Kidney (tissue), 14 donors: ENCODE results near the gene RSBN1L. TPM values are rescaled to one million over a fixed set of nuclear protein-coding genes. Genes with fewer than 3 reads are reported as not detected.

Experiments
- DNase-seq, 5 donors: peaks; one replicate each; pipeline ENCODE4 v3.0.0-alpha.2; 2013 to 2020
- FAIRE-seq: peaks from 2 replicates; lab custom pipeline; 2012; peaks lifted over from hg19 to GRCh38; lab: Jason Lieb, UNC
- H3K27ac ChIP-seq, 2 donors: one replicate each; pipeline ENCODE4 v1.7.0; 2013; ENCODE audit warnings: low read depth in 2 of 2, low read length in 2 of 2, inconsistent platforms in 1 of 2
- H3K27me3 ChIP-seq: one replicate; pipeline ENCODE4 v1.7.1; 2013; ENCODE audit warnings: low read length, inconsistent platforms; ENCODE audit not compliant: control insufficient read depth, insufficient read depth
- H3K36me3 ChIP-seq, 3 donors: one replicate each; pipeline versions ENCODE4 v1.7.0 to v1.7.1; 2013; ENCODE audit warnings: low read length in 3 of 3, control low read depth in 1 of 3, inconsistent platforms in 1 of 3; ENCODE audit not compliant: insufficient read depth in 3 of 3, control insufficient read depth in 2 of 3
- H3K4me1 ChIP-seq, 3 donors: one replicate each; pipeline versions ENCODE4 v1.7.0 to v1.7.1; 2013; ENCODE audit warnings: low read length in 3 of 3, inconsistent platforms in 1 of 3, low read depth in 1 of 3; ENCODE audit not compliant: control insufficient read depth in 2 of 3, insufficient read depth in 2 of 3
- H3K4me3 ChIP-seq, 3 donors: one replicate each; pipeline versions ENCODE4 v1.7.0 to v1.8.1; 2013; ENCODE audit warnings: low read length in 3 of 3, control low read depth in 1 of 3, inconsistent platforms in 1 of 3
- H3K9ac ChIP-seq, 3 donors: one replicate each; pipeline versions ENCODE4 v1.7.0 to v1.7.1; 2013; ENCODE audit warnings: low read length in 3 of 3, control low read depth in 1 of 3, inconsistent platforms in 1 of 3
- H3K9me3 ChIP-seq, 3 donors: one replicate each; pipeline versions ENCODE4 v1.7.0 to v1.7.1; 2013; ENCODE audit warnings: low read length in 3 of 3, control low read depth in 1 of 3, inconsistent platforms in 1 of 3; ENCODE audit not compliant: control insufficient read depth in 2 of 3, insufficient read depth in 1 of 3
- intact Hi-C: fragments of 100-400 bp; cut with DNase I; formaldehyde crosslinking; loops from one replicate; pipeline ENCODE4 v1.11.1; 2022
- polyA plus RNA-seq: library from polyadenylated mRNA; stranded (reverse); fragments of 350-450 nt; fragmentation: Illumina TruSeq; extraction: RNeasy Lipid Tissue Mini Kit (QIAGEN cat#74804); gene quantifications from one replicate; pipeline ENCODE4 v1.2.3, GENCODE V29; 2014; ENCODE audit warnings: low read depth, low replicate concordance; ENCODE audit not compliant: insufficient read depth
- total RNA-seq: library from RNA; stranded (reverse); fragmentation: NEBNext Ultra II Directional; extraction: Animal tissue kit (Norgen Biotek cat#: 25700); gene quantifications from one replicate; pipeline ENCODE4 v1.2.1, GENCODE V29; 2021
- TF ChIP-seq, protein P1 (sequence below): IDR thresholded peaks from 3 replicates; pipeline ENCODE4 v1.5.1; 2012; ENCODE audit warnings: mild to moderate bottlenecking, moderate library complexity, borderline replicate concordance; ENCODE audit not compliant: insufficient read depth; ENCODE audit errors: extremely low read depth
- donor health status: control.
- donor health status: control.
- donor health status: control.
- donor health status: control.
- donor health status: control.
- donor health status: DM: yes; HTN: yes; CAD: no.
- donor health status: Normal renal cell carcinoma (clear cell type).

Gene RSBN1L
- total and polyA plus RNA-seq, 2 donors from 2014 or later, result 7.3 to 18.0 TPM

DNA sequence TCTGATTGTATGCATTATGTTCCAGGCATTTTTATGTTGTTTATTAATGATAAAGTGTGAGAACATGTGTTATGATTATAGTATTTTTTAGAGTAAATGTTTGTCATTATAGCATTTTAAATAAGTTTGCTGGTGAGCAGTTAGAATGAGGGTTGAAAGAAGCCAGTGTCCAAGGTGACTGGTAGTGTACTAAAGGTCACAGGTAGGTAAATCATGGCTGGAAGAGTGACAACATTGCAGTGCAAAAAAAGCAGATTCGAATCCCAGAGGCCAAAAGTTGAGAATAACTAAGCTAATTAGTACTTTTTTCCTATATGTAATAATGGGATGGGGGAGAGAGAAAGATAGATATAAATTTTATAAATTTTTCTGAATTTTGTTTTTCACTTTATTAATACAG lies 44.0 kb downstream of the RSBN1L start:
- no peak for FAIRE-seq
- DNase-seq, result no peak
- TF ChIP-seq, protein P1, sequence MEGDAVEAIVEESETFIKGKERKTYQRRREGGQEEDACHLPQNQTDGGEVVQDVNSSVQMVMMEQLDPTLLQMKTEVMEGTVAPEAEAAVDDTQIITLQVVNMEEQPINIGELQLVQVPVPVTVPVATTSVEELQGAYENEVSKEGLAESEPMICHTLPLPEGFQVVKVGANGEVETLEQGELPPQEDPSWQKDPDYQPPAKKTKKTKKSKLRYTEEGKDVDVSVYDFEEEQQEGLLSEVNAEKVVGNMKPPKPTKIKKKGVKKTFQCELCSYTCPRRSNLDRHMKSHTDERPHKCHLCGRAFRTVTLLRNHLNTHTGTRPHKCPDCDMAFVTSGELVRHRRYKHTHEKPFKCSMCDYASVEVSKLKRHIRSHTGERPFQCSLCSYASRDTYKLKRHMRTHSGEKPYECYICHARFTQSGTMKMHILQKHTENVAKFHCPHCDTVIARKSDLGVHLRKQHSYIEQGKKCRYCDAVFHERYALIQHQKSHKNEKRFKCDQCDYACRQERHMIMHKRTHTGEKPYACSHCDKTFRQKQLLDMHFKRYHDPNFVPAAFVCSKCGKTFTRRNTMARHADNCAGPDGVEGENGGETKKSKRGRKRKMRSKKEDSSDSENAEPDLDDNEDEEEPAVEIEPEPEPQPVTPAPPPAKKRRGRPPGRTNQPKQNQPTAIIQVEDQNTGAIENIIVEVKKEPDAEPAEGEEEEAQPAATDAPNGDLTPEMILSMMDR, result no peak
- no peak overlapping the region for H3K27ac ChIP-seq
- no peaks in the 10 kb centered on the region for H3K9me3 ChIP-seq
- no peak overlapping the region for H3K9ac ChIP-seq
- no peaks in the 10 kb centered on the region for H3K4me1 ChIP-seq
- no peaks in the 10 kb centered on the region for H3K27me3 ChIP-seq
- H3K36me3 ChIP-seq, result no peaks in the 10 kb centered on the region
- intact Hi-C loops, result no loop called here
- H3K4me3 ChIP-seq, result no peak overlapping the region

DNA sequence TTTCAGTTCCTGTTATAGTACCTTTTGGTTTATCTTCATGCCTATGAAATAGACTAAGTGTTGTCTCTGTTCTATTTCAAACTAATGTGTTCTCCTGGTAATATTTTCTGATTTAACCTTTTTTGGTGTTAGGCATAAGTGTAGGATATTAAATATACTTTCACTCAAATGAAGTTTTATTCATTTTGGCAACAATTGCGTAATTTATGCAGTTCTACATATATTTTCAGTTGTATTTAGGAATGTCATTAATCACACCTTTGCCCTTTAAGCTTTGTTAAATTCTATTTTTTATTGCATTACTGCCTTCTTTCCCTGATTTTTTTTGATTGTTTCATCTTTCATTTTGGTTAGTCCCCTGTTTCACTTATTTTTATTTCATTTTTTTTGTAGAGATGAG lies 47.3 kb downstream of the RSBN1L start:
- Histone ChIP-seq H3K9me3 (no peaks in the 10 kb centered on the region), H3K9ac (no peak overlapping the region), H3K4me3 (no peak overlapping the region), H3K36me3 (no peaks in the 10 kb centered on the region), H3K27ac (no peak overlapping the region), H3K4me1 (peaks cover 0 to 7% (median 5%) of the 10 kb centered on the region in 3 donors), H3K27me3 (no peaks in the 10 kb centered on the region)
- TF ChIP-seq, protein P1, result no peak
- FAIRE-seq, result no peak
- intact Hi-C loops, result no loop called here
- no peak for DNase-seq

DNA sequence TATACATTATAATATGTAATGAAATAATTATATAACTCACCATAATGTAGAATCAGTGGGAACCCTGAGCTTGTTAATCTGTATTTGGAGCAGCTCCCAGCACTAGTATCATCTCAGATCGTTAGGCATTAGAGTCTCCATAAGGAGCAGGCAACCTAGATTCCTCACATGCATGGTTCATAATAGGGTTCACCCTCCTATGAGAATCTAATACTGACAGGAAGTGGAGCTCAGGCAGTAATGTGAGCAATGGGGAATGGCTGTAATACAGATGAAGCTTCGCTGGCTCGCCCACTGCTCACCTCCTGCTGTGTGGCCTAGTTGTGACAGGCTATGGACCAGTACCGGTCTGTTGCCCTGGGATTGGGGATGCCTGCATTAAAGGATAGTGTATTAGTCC lies 49.5 kb downstream of the RSBN1L start:
- H3K27ac ChIP-seq, result no peak overlapping the region
- no peak overlapping the region for H3K9ac ChIP-seq
- no peak overlapping the region for H3K4me3 ChIP-seq
- no peaks in the 10 kb centered on the region for H3K27me3 ChIP-seq
- no peak for DNase-seq
- H3K9me3 ChIP-seq, result no peaks in the 10 kb centered on the region
- H3K36me3 ChIP-seq, result no peaks in the 10 kb centered on the region
- intact Hi-C loops, result no loop called here
- TF ChIP-seq, protein P1, result no peak
- H3K4me1 ChIP-seq, result peaks cover 0 to 7% (median 5%) of the 10 kb centered on the region in 3 donors
- FAIRE-seq, result no peak

DNA sequence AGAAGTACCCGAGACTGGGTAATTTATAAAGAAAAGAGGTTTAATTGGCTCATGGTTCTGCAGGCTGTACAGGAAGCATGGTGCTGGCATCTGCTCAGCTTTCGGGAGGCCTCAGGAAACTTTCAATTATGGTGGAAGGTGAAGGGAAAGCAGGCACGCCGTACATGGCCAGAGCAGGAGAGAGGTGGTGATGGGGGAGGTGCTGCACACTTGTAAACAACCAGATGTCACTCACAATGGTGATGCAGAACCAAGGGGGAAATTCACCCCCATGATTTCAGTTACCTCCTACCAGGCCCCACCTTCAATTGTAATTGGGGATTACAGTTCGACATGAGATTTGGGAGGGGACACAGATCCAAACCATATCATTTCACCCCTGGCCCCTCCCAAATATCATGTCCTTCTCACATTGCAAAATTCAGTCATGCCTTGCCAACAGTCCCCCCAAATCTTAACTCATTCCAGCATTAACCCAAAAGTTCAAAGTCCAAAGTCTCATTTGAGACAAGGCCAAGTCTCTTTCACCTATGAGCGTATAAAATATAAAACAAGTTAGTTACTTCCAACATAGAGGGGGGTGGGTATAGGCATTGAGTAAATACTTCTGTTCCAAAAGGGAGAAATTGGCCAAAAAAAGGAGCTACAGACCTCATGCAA lies 50.0 kb downstream of the RSBN1L start:
- H3K36me3 ChIP-seq, result no peaks in the 10 kb centered on the region
- intact Hi-C loops, result no loop called here
- no peak overlapping the region for H3K9ac ChIP-seq
- no peak for DNase-seq
- H3K27me3 ChIP-seq, result no peaks in the 10 kb centered on the region
- no peak overlapping the region for H3K4me3 ChIP-seq
- FAIRE-seq, result no peak
- no peaks in the 10 kb centered on the region for H3K9me3 ChIP-seq
- TF ChIP-seq, protein P1, result no peak
- H3K27ac ChIP-seq, result no peak overlapping the region
- peaks cover 0 to 7% (median 5%) of the 10 kb centered on the region in 3 donors for H3K4me1 ChIP-seq
